HepG2 (cell line): ENCODE measurements around the gene ADSS1. TPM values are rescaled to one million over a fixed set of nuclear protein-coding genes. Genes with fewer than 3 reads are reported as not detected.

Experiments
- CENPT ChIP-seq: sonication (generic); formaldehyde crosslinking; IDR thresholded peaks from 2 replicates; pipeline ENCODE4 v1.8.0; 2022; ENCODE audit warnings: low read depth, mild to moderate bottlenecking, moderate library complexity, missing genetic modification reagents
- E2F1 ChIP-seq: sonication (generic); formaldehyde crosslinking; IDR thresholded peaks from 2 replicates; pipeline ENCODE4 v1.5.0; 2020; ENCODE audit warnings: missing genetic modification reagents
- HMGXB3 ChIP-seq: sonication (generic); formaldehyde crosslinking; IDR thresholded peaks from 2 replicates; pipeline ENCODE4 v1.4.0; 2020; ENCODE audit warnings: missing genetic modification reagents, borderline replicate concordance
- MTF1 ChIP-seq: sonication (generic); formaldehyde crosslinking; IDR thresholded peaks from 2 replicates; pipeline ENCODE4 v1.5.0; 2020; ENCODE audit warnings: missing genetic modification reagents
- SRF ChIP-seq: IDR thresholded peaks from 2 replicates; pipeline ENCODE4 v1.6.1; 2011; ENCODE audit warnings: mild to moderate bottlenecking, low read depth, low read length, moderate library complexity
- TGIF2 ChIP-seq: IDR thresholded peaks from 2 replicates; pipeline ENCODE4 v1.6.1; 2016; ENCODE audit warnings: control low read depth, missing compliant biosample characterization
- TRIM24 ChIP-seq: sonication (generic); formaldehyde crosslinking; IDR thresholded peaks from 2 replicates; pipeline ENCODE4 v1.8.0; 2022; ENCODE audit warnings: mild to moderate bottlenecking, missing genetic modification reagents
- ZBTB20 ChIP-seq: sonication (generic); formaldehyde crosslinking; IDR thresholded peaks from 2 replicates; pipeline ENCODE4 v1.8.1; 2023; ENCODE audit warnings: missing genetic modification reagents, low read depth, mild to moderate bottlenecking, borderline replicate concordance
- ZBTB40 ChIP-seq, 2 experiments: fragments of 450-650 bp in 1 of 2; sonication (generic) in 1 of 2; formaldehyde crosslinking in 1 of 2; IDR thresholded peaks; 2 replicates each; pipeline versions ENCODE4 v1.6.1 to v1.8.0; 2016 to 2022; ENCODE audit warnings: antibody characterized with exemption in 1 of 2, mild to moderate bottlenecking in 1 of 2, missing genetic modification reagents in 1 of 2
- ZMYM3 ChIP-seq: sonication (generic); formaldehyde crosslinking; IDR thresholded peaks from 2 replicates; pipeline ENCODE4 v1.5.1; 2020; ENCODE audit warnings: mild to moderate bottlenecking, missing genetic modification reagents
- ZNF33A ChIP-seq: sonication (generic); formaldehyde crosslinking; IDR thresholded peaks from 2 replicates; pipeline ENCODE4 v1.5.1; 2020; ENCODE audit warnings: missing genetic modification reagents, mild to moderate bottlenecking, moderate library complexity, borderline replicate concordance
- ZNF660 ChIP-seq: sonication (generic); formaldehyde crosslinking; IDR thresholded peaks from 2 replicates; pipeline ENCODE4 v1.5.1; 2020; ENCODE audit warnings: mild to moderate bottlenecking, low read depth, missing genetic modification reagents, borderline replicate concordance
- ZNF713 ChIP-seq: sonication (generic); formaldehyde crosslinking; IDR thresholded peaks from 2 replicates; pipeline ENCODE4 v1.4.0; 2020; ENCODE audit warnings: mild to moderate bottlenecking, missing genetic modification reagents
- ZZZ3 ChIP-seq: sonication (generic); formaldehyde crosslinking; IDR thresholded peaks from 2 replicates; pipeline ENCODE4 v1.4.0; 2020; ENCODE audit warnings: missing genetic modification reagents, mild to moderate bottlenecking, borderline replicate concordance
- polyA plus RNA-seq, 8 experiments: library from polyadenylated mRNA; depleted of rRNA in 3 of 8; stranded (reverse) in 7 of 8; unstranded in 1 of 8; fragments of >200 nt; fragmentation: Illumina TruSeq in 4 of 8; extraction: Trizol in 4 of 8; gene quantifications; 2 replicates each; pipeline versions ENCODE4 v1.2.1 to v1.2.3, GENCODE V29; 2011 to 2016; ENCODE audit warnings: low read depth in 4 of 8, missing spikeins in 1 of 8, mixed read lengths in 1 of 8; ENCODE audit not compliant: insufficient read depth in 1 of 8
- total RNA-seq, 5 experiments: library from RNA; depleted of rRNA; stranded (reverse); fragments of >200 nt; fragmentation: Illumina TruSeq; extraction: Trizol; gene quantifications; 2 replicates each; pipeline ENCODE4 v1.2.3, GENCODE V29; 2016; ENCODE audit warnings: low read depth in 1 of 5

The ADSS1 gene
- total and polyA plus RNA-seq, 2 of the 13 experiments (the other 11 are each of a cell fraction or from before 2014, with no cell fraction given), result 1.0 to 36.7 TPM

- TF ChIP-seq ZBTB40 (IDR thresholded peaks at IDR 0.05) (no peak), ZBTB40 (CRISPR knock-in tag; IDR thresholded peaks at IDR 0.05) (no peak), E2F1 (CRISPR knock-in tag) (no peak), ZNF660 (CRISPR knock-in tag) (no peak), ZNF713 (CRISPR knock-in tag) (no peak), MTF1 (peak; percentile 42; the same call in 1 of the 2 replicates), ZMYM3 (CRISPR knock-in tag) (no peak), TRIM24 (no peak), TGIF2 (CRISPR knock-in tag) (no peak), ZZZ3 (no peak), ZNF33A (CRISPR knock-in tag) (no peak), SRF (no peak), HMGXB3 (CRISPR knock-in tag) (no peak), CENPT (no peak), ZBTB20 (CRISPR knock-in tag) (no peak)
Measured at GRCh38 chr14:104794993-104795780, 71.2 kb downstream of the ADSS1 start, which contains the start of gene AKT1 (continued).
